Fibroblast of lung (primary cell): ENCODE data around the gene SPTB. TPM values are rescaled to one million over a fixed set of nuclear protein-coding genes. Genes with fewer than 3 reads are reported as not detected.

Source experiments
- DNase-seq, 2 donors: peaks; one replicate each; pipeline versions ENCODE4 v3.0.0 to v3.0.0-alpha.2; 2010; ENCODE audit warnings: low read depth in 2 of 2
- H2AFZ ChIP-seq: 2 replicates; pipeline ENCODE4 v1.5.1; 2012; ENCODE audit warnings: low read length, control low read depth, inconsistent platforms
- H3K27ac ChIP-seq: 2 replicates; pipeline ENCODE4 v1.5.1; 2011; ENCODE audit warnings: low read length, control low read depth; ENCODE audit not compliant: insufficient read depth
- H3K27me3 ChIP-seq: 2 replicates; pipeline ENCODE4 v1.5.1; 2011; ENCODE audit warnings: mild to moderate bottlenecking, low read length; ENCODE audit not compliant: control insufficient read depth, insufficient read depth
- H3K36me3 ChIP-seq: 2 replicates; pipeline ENCODE4 v1.5.1; 2011; ENCODE audit warnings: low read length; ENCODE audit not compliant: control insufficient read depth, insufficient read depth
- H3K4me1 ChIP-seq: 2 replicates; pipeline ENCODE4 v1.5.1; 2011; ENCODE audit warnings: low read length; ENCODE audit not compliant: control insufficient read depth, insufficient read depth; ENCODE audit errors: extremely low read depth
- H3K4me2 ChIP-seq: 2 replicates; pipeline ENCODE4 v1.5.1; 2011; ENCODE audit warnings: low read length, control low read depth; ENCODE audit not compliant: insufficient read depth; ENCODE audit errors: extremely low read depth
- H3K4me3 ChIP-seq, 4 experiments: fragments of 200-600 bp in 1 of 4; sonication (generic) in 1 of 4; replicated peaks in 1 of 4; 2 replicates each; pipeline ENCODE4 v1.5.1; 2011 to 2016; ENCODE audit warnings: low read length in 4 of 4, low read depth in 3 of 4, mild to moderate bottlenecking in 3 of 4, control low read depth in 2 of 4, inconsistent platforms in 1 of 4, mixed read lengths in 1 of 4; ENCODE audit not compliant: insufficient read depth in 1 of 4; ENCODE audit errors: control extremely low read depth in 1 of 4
- H3K79me2 ChIP-seq: 2 replicates; pipeline ENCODE4 v1.5.1; 2012; ENCODE audit warnings: mild to moderate bottlenecking, low read length, inconsistent platforms; ENCODE audit not compliant: control insufficient read depth, insufficient read depth
- H3K9ac ChIP-seq: 2 replicates; pipeline ENCODE4 v1.5.1; 2011; ENCODE audit warnings: mild to moderate bottlenecking, low read length, control low read depth; ENCODE audit not compliant: insufficient read depth
- H3K9me3 ChIP-seq: 2 replicates; pipeline ENCODE4 v1.5.1; 2012; ENCODE audit warnings: low read depth, low read length; ENCODE audit not compliant: control insufficient read depth, insufficient read depth
- H4K20me1 ChIP-seq: 2 replicates; pipeline ENCODE4 v1.5.1; 2011; ENCODE audit warnings: low read length; ENCODE audit not compliant: control insufficient read depth, insufficient read depth; ENCODE audit errors: extremely low read depth
- CTCF ChIP-seq, 2 donors: IDR thresholded peaks in 1 of 2; conservative IDR thresholded peaks in 1 of 2; 1 replicate in 1 of 2; 2 replicates in 1 of 2; pipeline ENCODE4 v1.5.1; 2011 to 2012; ENCODE audit warnings: low read length in 2 of 2, control low read depth in 1 of 2, inconsistent platforms in 1 of 2, low read depth in 1 of 2, mild to moderate bottlenecking in 1 of 2
- EZH2 ChIP-seq: IDR thresholded peaks from 2 replicates; pipeline ENCODE4 v1.5.1; 2012; ENCODE audit warnings: low read length, control low read depth, mild to moderate bottlenecking; ENCODE audit errors: missing control alignments
- polyA plus RNA-seq, 2 donors: library from polyadenylated mRNA; depleted of rRNA in 1 of 2; stranded (reverse) in 1 of 2; unstranded in 1 of 2; fragments of >200 nt; gene quantifications; 2 replicates each; pipeline ENCODE4 v1.2.1, GENCODE V29; 2011 to 2012; ENCODE audit warnings: missing spikeins in 1 of 2
- total RNA-seq: library from RNA; depleted of rRNA; stranded (reverse); fragments of >200 nt; gene quantifications from 2 replicates; pipeline ENCODE4 v1.2.1, GENCODE V29; 2014

Gene SPTB
- total and polyA plus RNA-seq, 2 donors (not counting 1 experiment from before 2014, with no cell fraction given): not detected

- TF ChIP-seq EZH2: no peak
- no peak for TF ChIP-seq CTCF (conservative IDR thresholded peaks at IDR 0.05 in 1 of 2, IDR thresholded peaks at IDR 0.05 in 1 of 2; ENCODE audit: low read depth in 1 of 2, low read length in 2 of 2)
- Histone ChIP-seq H3K9me3 (no peaks in the 10 kb centered on the region), H3K4me1 (no peaks in the 10 kb centered on the region), H2AFZ (no peak overlapping the region), H3K27ac (no peak overlapping the region), H4K20me1 (no peaks in the 10 kb centered on the region), H3K9ac (no peak overlapping the region), H3K4me2 (no peak overlapping the region), H3K79me2 (no peaks in the 10 kb centered on the region), H3K4me3 (no peak overlapping the region), H3K36me3 (no peaks in the 10 kb centered on the region), H3K27me3 (peaks cover 3% of the 10 kb centered on the region)
- DNase-seq: no peak
Observed at GRCh38 chr14:64799555-64799954, 80.2 kb downstream of the SPTB start.

DNA sequence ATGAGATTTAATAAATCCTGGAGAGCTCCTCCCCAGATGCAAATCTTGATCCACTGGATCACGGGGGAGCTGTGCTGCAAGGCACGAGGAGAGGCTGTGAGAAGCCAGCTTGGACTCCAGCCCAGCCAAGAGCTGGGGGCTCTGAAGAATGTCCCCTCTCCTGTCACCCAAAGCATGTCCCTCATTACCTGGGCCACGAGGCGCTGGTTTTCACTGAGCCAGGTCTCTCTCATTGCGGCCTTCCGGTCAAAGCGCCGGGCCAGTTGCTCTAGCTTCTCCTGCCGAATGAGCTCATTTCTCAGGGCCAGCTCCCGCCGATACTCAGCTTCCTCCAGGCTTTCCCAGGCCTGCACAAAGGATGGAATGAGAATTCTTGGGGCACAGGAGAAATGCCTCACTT lies 83.3 kb downstream of the SPTB start:
- H3K36me3 ChIP-seq: no peaks in the 10 kb centered on the region
- H4K20me1 ChIP-seq: no peaks in the 10 kb centered on the region
- H3K4me3 ChIP-seq: no peak overlapping the region
- H3K4me1 ChIP-seq: no peaks in the 10 kb centered on the region
- peaks cover 5% of the 10 kb centered on the region for H3K27me3 ChIP-seq
- H3K79me2 ChIP-seq: no peaks in the 10 kb centered on the region
- H2AFZ ChIP-seq: no peak overlapping the region
- H3K27ac ChIP-seq: no peak overlapping the region
- no peak for DNase-seq
- no peak overlapping the region for H3K4me2 ChIP-seq
- no peak overlapping the region for H3K9ac ChIP-seq
- no peak for TF ChIP-seq EZH2
- TF ChIP-seq CTCF (conservative IDR thresholded peaks at IDR 0.05 in 1 of 2, IDR thresholded peaks at IDR 0.05 in 1 of 2; ENCODE audit: low read depth in 1 of 2, low read length in 2 of 2): no peak
- H3K9me3 ChIP-seq: no peaks in the 10 kb centered on the region

DNA sequence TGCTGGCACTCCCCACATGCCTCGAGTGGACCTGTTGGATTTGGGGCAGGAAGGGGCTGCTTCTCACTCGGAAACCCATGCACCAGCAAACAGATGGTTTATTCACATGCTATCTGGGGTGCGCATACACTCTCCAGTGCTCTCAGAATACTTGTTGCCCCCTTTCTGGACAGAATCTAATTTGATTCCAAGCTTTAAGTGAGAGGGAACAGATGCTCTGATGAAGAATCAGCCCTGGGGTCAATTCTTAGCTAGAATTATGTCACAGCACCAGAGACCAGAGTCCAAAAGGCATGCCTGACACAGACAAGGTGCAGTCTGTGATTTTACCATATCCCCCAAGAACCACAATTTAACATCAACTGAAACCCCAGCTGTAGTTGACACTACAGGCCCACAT lies 83.8 kb downstream of the SPTB start:
- H3K79me2 ChIP-seq: no peaks in the 10 kb centered on the region
- no peak overlapping the region for H3K9ac ChIP-seq
- no peak for TF ChIP-seq CTCF (conservative IDR thresholded peaks at IDR 0.05 in 1 of 2, IDR thresholded peaks at IDR 0.05 in 1 of 2; ENCODE audit: low read depth in 1 of 2, low read length in 2 of 2)
- TF ChIP-seq EZH2: no peak
- no peaks in the 10 kb centered on the region for H3K9me3 ChIP-seq
- no peak overlapping the region for H2AFZ ChIP-seq
- H3K27ac ChIP-seq: no peak overlapping the region
- H3K4me3 ChIP-seq: no peak overlapping the region
- peaks cover 5% of the 10 kb centered on the region for H3K27me3 ChIP-seq
- no peaks in the 10 kb centered on the region for H3K4me1 ChIP-seq
- H3K4me2 ChIP-seq: no peak overlapping the region
- DNase-seq: no peak
- H3K36me3 ChIP-seq: no peaks in the 10 kb centered on the region
- no peaks in the 10 kb centered on the region for H4K20me1 ChIP-seq
